GM19463 (cell line): ENCODE data around the gene GNG7.
"Not testable (repeated sequence)": the region's sequence is repeated elsewhere in the genome, so short reads cannot be mapped to it uniquely, and the experiment has no call there.

Experiments
- ATAC-seq: cut with Tn5 transposase; IDR thresholded peaks from one replicate; pipeline ENCODE4 v1.9.1; 2021; ENCODE audit warnings: mild to moderate bottlenecking, moderate library complexity; ENCODE audit not compliant: unreplicated experiment

GNG7 gene

DNA sequence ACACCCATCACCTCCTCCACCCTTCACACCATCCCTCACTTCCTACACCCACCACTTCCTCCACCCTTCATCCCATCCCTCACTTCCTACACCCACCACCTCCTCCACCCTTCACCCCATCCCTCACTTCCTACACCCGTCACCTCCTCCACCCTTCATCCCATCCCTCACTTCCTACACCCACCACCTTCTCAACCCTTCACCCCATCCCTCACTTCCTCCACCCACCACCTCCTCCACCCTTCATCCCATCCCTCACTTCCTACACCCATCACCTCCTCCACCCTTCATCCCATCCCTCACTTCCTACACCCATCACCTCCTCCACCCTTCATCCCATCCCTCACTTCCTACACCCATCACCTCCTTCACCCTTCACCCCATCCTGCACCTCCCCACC lies 11.6 kb upstream of the GNG7 start:
- ATAC-seq, result not testable (repeated sequence)

DNA sequence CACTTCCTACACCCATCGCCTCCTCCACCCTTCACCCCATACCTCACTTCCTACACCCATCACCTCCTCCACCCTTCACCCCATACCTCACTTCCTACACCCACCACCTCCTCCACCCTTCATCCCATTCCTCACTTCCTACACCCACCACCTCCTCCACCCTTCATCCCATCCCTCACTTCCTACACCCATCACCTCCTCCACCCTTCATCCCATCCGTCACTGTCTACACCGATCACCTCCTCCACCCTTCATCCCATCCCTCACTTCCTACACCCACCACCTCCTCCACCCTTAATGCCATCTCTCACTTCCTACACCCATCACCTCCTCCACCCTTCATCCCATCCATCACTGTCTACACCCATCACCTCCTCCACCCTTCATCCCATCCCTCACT lies 10.7 kb upstream of the GNG7 start:
- not testable (repeated sequence) for ATAC-seq

DNA sequence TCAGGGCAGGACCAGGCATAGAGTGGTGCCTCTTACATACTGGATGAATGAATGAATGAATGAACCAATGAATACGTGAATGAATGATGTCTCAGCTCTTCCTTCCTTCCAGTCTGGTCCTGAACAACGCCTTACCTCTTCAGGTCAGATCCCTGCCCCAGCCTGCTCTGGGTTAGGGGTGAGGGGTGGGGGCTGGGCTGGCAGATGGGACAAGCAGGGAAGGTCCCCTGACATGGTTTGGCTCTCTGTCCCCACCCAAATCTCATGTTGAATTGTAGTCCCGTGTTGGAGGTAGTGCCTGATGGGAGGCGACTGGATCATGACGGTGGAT lies 9.3 kb upstream of the GNG7 start:
- no peak for ATAC-seq

DNA sequence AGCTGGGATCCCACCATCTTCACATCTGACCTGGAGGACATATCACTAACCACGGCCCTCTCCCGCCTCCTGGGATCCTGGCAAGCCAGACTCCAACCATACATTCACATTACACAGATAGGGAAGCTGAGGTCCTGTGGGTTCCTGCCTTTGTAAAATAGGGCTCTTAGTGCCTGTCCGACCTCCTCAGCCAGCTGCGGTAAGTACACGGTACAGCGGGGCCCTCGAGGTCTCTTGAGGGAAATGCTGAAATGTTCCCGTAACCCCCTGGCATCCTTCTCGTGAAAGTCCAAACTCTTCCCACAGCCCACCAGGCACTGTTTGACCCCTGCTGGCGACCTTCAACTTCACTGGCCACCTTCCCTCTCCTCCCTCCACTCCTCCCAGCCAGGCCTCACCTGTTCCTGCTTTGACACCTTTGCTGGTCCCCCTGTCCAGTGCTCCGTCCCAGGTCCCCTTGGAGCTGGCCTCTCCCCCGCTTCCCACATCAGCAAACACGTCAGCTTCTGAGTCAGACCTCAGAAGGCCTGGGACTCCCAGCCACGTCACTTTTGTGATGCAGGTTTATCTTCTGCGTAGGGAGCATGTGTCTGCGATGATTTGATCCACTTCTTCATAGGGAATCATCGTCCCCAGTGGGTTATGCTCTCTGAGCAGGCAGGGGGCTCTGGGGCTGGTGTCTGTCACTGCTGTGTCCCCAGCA lies 8.8 kb upstream of the GNG7 start:
- ATAC-seq, result no peak

DNA sequence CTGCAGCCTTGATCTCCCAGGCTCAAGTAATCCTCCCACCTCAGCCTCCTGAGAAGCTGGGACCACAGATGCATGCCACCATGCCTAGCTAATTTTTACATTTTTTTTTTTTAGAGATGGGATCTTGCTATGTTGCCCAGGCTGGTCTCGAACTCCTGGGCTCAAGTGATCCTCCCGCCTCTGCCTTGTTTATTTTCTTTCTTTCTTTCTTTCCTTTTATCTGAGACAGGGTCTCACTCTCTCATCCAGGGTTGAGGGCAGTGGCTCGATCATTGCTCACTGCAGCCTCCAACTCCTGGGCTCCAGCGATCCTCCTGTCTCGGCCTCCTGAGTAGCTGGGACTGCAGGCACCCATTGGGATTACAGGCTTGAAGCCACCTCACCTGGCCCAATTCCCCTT lies 3.8 kb upstream of the GNG7 start:
- ATAC-seq, result no peak

DNA sequence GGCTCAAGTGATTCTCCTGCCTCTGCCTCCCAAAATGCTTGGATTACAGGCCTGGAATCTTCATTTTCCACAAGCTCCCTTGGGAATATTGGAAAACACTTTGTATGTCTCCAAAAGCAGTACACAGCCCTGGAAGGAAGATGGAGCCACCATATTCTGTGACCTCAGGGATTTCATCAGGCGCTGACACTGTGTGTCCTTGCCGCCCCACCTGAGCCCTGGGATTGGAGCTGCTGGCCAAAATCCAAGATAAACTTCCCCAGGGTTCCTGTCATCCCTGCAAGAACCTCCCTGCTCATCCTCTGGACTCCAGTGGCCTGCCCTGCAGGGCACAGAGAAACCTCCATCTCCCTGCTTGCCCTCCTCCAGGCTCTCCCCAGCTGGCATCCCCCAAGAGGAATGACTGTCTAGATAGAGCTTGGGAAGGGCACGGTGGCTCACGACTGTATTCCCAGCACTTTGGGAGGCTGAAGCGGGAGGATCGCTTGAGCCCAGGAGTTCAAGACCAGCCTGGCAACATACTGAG lies 1.3 kb upstream of the GNG7 start:
- no peak for ATAC-seq

DNA sequence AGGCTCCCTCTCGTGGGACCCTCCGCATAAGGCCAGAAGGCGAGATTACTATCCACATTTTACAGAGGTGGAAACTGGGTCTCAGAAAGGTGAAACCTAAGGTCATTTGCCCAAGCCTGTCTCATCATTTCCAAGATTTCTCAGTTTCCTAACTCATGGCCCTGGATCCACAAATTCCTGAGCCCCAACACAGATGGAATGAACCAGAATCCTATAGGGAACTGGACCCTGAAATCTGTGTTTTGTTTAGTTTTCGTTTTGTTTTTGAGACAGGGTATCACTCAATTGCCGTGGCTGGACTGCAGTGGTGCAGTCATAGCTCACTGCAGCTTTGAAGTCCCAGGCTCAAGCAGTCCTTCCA lies 563 bp upstream of the GNG7 start:
- no peak for ATAC-seq

DNA sequence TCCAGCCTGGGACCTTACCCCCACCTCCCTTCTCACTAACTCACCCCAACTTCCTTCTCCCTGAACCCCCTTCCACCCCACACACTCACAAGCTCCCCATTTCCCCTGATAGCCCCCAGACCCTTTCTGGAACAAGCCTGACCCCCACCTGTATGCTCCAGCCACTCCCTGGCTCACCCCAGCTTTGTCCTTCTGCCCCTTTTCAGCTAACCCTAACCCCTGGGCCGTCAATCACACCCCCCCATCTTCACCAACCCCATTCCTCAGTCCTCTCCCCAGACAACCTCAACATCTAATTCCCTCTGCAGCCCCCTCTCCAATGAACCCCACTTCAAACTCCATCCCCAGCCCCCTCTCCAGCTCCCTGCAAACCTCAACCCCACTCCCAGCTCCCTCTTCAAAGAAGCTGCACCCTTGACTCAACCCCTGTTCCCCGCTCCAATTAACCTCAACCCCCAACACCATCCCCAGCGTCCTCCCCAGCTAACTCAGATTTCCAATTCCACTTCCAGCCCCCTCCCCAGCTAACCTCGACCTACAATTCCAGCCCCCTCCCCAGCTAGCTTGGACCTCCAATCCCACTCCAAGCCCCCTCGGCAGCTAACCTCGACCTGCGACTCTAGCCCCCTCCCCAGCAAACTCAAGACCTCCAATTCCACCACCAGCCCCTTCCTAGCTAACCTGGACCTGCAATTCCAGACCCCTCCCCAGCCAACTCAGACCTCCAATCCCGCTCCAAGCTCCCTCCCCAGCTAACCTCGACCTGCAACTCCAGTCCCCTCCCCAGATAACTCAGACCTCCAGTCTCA lies 929 bp downstream of the GNG7 start:
- no peak for ATAC-seq

DNA sequence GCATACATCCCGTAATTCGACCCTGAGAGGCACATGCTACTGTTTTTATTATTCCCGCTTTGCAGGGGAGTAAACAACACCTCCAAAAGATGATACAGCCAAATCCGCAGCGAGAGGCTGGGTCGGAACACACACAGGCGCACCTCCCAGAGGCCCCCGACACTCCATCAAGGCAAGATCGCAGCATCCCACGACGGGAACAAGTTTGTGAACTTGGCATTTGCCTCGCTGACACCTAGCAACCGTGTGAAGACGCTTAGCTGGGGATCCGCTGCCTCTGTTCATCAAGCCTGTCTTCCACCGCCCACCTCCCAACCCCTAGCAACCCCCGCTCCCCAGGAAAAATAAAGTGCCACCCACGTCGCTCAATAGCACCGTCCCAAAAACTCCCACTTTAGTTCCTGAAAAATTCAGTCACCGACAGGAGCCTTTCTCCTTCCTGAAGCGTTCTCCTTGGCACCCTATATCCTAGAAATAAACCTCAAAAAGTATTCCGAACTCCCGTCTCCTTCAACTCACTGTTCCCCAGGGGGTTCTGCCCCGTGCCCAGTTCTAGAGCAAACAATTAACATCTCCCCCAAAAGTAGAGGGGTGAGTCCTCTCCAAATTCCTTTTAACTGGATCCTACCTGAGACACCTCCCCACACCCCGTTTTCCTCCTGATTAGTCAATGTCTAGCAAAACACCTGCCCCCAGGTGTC lies 1.7 kb downstream of the GNG7 start:
- no peak for ATAC-seq

DNA sequence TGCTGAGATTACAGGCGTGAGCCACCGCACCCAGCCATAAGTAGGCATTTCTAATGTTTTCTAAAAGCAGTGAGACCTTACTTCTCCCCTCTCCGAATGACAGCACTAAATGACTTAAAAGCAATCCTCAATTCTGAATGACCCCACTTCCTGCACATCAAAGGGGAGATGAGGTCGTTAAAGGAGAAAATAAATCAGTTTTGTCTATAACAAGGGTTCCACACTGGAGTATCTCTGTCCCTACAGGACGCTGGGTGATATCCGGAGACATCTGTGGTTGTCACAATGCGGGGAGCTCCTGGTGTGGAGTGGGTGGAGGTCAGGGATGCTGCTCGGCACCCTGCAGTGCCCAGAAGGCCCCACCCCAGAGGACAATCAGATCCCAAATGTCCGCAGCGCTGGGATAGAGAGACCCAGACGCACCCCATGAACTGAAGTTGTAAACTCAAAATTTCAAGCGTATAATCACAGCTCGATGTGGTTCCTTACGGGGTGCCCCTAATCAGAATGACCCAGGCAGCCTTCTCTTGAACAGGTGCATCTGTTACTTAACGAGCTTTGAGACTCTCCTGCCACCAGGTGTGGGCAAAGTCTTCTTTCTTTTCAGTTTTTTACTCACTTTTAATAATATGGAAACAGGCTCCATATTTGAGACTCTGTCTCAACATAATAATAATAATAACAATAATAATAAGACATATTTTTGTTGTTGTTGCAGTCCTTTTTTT lies 2.9 kb downstream of the GNG7 start:
- ATAC-seq, result no peak

DNA sequence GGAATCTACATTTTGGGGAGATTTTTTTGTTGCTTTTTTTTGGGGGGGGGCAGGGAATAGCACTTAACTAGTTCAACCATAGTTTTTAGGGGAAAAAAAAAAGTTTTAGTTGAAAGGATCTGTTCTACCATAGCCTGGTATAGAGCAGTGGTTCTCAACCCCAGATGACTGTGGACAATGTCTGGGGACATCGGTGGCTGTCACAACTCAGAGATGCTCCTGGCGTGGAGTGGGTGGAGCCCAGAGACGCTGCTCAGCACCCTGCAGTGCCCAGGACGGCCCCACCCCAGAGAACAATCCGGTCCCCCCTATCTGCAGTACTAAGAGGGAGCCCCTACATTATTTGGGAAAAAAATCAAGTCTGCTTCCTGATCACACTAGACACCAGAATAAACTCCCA lies 8.3 kb downstream of the GNG7 start:
- no peak for ATAC-seq

DNA sequence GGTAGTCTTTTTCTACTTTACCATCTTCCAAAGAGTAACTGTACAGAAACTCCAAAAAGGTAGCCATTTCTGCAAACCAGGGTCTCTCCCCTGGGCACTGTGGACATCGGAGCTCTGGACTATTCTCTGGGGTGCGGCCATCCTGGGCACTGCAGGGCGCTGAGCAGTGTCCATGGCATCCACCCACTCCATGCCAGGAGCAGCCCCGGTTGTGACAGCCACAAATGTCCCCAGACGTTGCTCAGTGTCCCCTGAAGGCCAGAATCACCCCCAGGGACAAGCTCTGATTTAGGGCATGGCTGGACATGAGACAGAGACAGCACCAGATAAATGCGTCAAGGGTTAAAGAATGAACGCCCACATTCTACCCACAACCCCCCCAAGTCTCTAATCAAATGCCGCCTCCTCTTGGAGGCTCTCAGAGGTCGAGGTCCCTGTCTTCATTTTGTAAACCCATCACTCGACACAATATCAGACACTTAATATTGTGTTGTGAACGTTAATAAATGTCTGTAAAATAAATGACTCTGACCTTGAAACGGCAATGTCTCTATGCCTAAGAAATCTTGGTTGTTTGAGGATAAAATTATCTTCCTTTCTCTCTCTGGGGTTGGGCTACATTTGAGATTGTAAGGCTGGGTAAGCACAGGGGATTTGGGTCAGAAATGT lies 8.9 kb downstream of the GNG7 start:
- no peak for ATAC-seq

DNA sequence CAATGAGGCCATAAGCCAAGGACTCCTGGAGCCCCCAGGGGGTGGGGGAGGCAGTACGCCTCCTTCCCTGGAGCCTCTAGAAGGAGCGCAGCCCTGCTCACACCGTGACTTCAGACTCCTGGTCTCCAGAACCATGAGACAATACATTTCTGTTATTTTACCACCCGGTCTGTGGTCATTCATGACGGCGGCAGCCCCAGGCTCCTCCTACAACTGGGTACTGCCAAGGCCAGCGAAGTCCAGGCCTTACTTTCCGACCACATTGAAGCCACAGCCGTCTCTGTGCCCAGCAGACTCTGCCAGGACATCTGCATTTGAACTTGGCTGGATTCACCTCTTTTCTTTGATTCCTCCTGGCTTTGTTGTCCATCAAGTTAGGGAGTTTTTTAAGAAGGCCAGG lies 10.5 kb downstream of the GNG7 start:
- ATAC-seq, result no peak

DNA sequence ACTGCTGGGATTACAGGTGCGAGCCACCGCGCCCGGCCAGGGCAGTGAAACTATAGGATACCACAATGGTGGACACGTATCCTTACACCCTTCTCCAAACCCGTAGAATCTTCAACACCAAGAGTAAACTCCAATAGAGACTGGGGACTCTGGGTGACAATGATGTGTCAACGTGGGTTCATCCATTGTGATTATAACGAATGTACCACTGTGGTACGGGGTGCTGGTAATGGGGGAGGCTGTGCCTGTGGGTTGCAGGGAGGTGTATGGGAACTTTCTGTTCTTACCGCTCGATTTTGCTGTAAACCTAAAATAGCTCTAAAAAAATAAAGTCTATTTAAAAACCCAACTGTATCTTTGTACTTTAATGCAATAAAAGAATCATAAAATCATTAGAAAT lies 11.6 kb downstream of the GNG7 start:
- ATAC-seq, result no peak

DNA sequence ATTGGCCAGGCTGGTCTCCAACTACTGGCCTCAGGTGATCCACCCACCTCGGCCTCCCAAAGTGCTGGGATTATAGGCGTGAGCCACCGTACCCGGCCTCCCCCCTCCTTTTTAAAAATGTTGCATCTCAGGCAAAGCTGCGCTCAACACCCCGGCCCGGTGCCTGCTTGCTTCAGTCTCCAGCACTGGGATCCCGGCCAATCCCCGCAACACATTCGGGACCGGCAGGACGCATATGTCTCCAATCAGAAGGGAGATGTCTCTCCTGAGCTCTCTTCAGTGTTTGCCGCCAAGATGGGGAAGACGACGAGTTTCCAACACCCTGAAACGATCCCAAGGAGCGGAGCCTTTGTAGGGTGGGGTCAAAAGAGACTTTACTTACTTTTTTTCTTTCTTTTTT lies 16.1 kb downstream of the GNG7 start:
- ATAC-seq, result no peak

DNA sequence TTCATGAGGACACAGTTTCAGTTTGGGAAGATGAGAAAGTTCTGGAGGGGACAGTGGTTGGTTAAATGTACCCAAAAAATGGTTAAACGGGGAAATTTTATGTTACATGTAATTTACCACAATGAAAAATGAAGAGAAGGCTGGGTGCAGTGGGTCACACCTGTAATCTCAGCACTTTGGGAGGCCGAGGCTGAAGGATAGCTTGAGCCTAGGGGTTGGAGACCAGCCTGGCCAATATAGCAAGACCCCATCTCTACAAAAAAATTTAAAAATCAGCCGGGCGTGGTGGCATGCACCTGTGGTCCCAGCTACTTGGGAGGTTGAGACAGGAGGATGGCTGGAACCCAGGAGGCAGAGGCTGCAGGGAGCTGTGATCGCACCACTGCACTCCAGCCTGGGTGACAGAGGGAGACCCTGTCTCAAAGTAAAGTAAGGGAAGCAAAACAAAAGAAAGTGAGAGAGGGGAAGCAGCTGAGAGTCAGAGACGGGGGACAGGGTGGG lies 17.2 kb downstream of the GNG7 start:
- no peak for ATAC-seq

DNA sequence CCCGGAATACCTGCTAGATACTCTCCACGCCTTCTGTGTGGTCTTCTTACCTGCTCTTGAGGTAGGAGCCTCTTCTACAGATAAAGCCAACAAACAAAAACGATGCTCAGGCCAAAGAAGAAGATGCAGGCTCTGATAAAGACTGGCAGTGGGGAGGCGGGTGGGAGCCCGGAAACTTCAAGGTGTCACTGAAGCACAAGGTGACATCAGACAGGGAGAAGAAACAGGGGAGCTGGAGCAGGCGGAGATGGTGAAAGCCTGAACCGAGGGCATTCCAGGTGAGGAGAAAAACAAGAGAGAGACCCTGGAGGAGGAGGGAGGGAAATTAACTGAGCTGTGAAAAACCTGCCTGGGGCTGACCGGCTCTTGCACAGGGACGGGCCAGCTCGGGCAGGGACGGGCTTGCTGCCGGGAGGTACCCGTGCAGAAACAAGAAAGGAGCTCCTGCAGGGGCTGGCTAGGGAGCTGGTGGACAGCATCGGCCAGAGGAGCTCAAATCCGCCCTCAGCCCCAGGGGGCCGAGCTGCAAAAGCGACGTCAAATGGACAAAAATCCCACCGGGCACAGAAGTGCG lies 19.0 kb downstream of the GNG7 start:
- ATAC-seq, result no peak

DNA sequence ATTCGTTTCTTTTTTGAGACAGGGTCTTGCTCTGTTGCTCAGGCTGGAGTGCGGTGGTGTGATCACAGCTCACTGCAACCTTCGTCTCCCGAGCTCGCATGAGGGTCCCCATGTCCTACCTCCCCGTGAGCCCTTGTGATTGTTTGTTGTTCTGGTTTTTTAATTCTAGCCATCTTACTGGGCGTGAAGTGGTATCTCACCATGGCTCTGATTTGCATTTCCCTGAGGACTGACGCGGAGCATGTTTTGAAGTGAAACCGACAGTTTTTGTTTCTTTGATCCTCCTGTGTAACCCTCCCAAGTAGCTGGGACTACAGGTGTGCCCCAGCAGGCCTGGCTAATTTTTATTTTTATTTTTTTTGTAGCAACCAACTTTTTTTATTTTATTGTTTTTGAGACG lies 21.7 kb downstream of the GNG7 start:
- peak; percentile 48 for ATAC-seq

DNA sequence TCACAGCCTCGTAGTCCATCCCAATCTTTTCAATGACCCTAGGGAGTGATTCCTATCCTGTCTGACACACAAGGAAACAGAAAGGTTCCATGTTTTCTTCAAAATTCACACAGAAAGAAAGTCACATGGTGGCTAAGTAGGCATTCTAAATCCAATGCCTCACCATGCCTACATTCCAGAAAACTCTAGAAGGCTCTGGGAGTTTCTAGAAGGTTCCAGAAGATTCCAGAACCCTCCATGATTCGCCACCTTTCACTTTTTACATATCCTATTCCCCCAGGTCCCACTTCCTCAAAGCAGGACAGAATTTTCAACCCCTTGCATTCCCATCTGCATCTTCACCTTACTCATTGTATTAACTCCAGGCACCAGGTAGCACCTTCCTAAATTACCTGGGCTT lies 23.1 kb downstream of the GNG7 start:
- ATAC-seq, result no peak

DNA sequence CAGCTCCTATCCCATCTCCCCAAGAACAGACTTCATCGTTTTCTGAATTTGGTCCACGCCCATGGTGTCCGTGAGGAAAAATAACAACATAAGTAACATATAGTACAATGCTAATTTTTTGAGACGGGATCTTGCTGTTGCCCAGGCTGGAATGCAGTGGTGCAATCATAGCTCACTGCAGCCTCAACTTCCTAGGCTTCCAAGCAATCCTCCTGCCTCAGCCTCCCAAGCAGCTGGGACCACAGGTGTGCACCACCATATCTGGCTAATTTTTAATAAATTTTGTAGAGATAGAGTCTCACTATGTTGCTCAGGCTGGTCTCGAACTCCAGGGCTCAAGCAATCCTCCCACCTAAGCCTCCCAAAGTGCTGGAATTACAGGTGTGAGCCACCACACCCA lies 23.5 kb downstream of the GNG7 start:
- not testable (repeated sequence) for ATAC-seq
